Activated CD8-positive, alpha-beta memory T cell treated with anti-CD3 and anti-CD28 coated beads for 1 hour (primary cell): Measurements from ENCODE around the gene TMC6.

Experiments
- DNase-seq, 2 donors: peaks; one replicate each; pipeline ENCODE4 v3.0.0-alpha.2; 2020; ENCODE audit warnings: low read depth in 1 of 2; ENCODE audit errors: extremely low read depth in 1 of 2

TMC6 gene

GRCh38 chr17:78137392-78138203 is 9.0 kb upstream of the TMC6 start:
- no peak for DNase-seq

GRCh38 chr17:78135858-78136500 is 7.4 kb upstream of the TMC6 start:
- no peak for DNase-seq

GRCh38 chr17:78134899-78135385 is 6.4 kb upstream of the TMC6 start:
- DNase-seq = no peak

GRCh38 chr17:78133971-78134898 is 5.7 kb upstream of the TMC6 start:
- DNase-seq = peak in 1 of 2 donors; percentile 54

- no peak for DNase-seq
Observed at GRCh38 chr17:78133179-78133951, 4.8 kb upstream of the TMC6 start.

GRCh38 chr17:78132767-78133178 is 4.2 kb upstream of the TMC6 start:
- DNase-seq = no peak

GRCh38 chr17:78132084-78132676 is 3.6 kb upstream of the TMC6 start:
- DNase-seq = peak in 1 of 2 donors; percentile 51

GRCh38 chr17:78131172-78132083 is 2.9 kb upstream of the TMC6 start:
- no peak for DNase-seq

- no peak for DNase-seq
Observed at GRCh38 chr17:78130437-78131101, 2.0 kb upstream of the TMC6 start, which contains the start of gene TMC8. Gene TMC8, plus strand, starts transcription at chr17:78130771. Its CDS starts 818 bp downstream, at chr17:78131589.

- DNase-seq = no peak
Observed at GRCh38 chr17:78130090-78130436, 1.5 kb upstream of the TMC6 start.

GRCh38 chr17:78129351-78130089 is 965 bp upstream of the TMC6 start:
- no peak for DNase-seq

GRCh38 chr17:78127888-78128550 is 536 bp downstream of the TMC6 start:
- DNase-seq = no peak

GRCh38 chr17:78127239-78127887 is 1.2 kb downstream of the TMC6 start:
- DNase-seq = no peak

GRCh38 chr17:78126895-78127238 is 1.7 kb downstream of the TMC6 start:
- DNase-seq = no peak

GRCh38 chr17:78125976-78126894 is 2.3 kb downstream of the TMC6 start:
- DNase-seq = no peak
